HepG2 (cell line): ENCODE measurements around the gene LPXN. TPM values are rescaled to one million over a fixed set of nuclear protein-coding genes. Genes with fewer than 3 reads are reported as not detected.

Experiments
- ATAC-seq: fragments of 200-7000 bp; cut with Tn5 transposase; 3 replicates; pipeline ENCODE4 v1.9.1; 2020; ENCODE audit warnings: mild to moderate bottlenecking, moderate library complexity
- BruUV-seq: library from RNA; stranded (reverse); fragments of 400-500 nt; replicated peaks from 2 replicates; lab custom pipeline; 2021; lab: Mats Ljungman, UMichigan
- CTCF ChIA-PET: fragments of 300-600 bp; formaldehyde crosslinking; extraction: SDS; loops from one replicate; lab custom pipeline; 2021; ENCODE audit warnings: low total read pairs, inconsistent platforms, low intra/inter-chr PET ratio; lab: Yijun Ruan, JAX
- POLR2A ChIA-PET: fragments of 350-600 bp; sonication (Branson Sonifier 250); formaldehyde crosslinking; loops from one replicate; lab custom pipeline; 2020; ENCODE audit warnings: antibody characterized with exemption, inconsistent platforms; lab: Yijun Ruan, JAX
- DNase-seq: peaks from one replicate; pipeline ENCODE4 v3.0.0-alpha.2; 2015; ENCODE audit warnings: low spot score
- FAIRE-seq: peaks from 3 replicates; lab custom pipeline; 2011; peaks lifted over from hg19 to GRCh38; lab: Jason Lieb, UNC
- H2AFZ ChIP-seq: one replicate; pipeline ENCODE4 v1.6.1; 2011; ENCODE audit warnings: low read length, inconsistent platforms
- H3K27ac ChIP-seq: fragments of 300-600 bp; 3 replicates; pipeline ENCODE4 v1.8.0; 2011; ENCODE audit warnings: mixed run types, mild to moderate bottlenecking, mixed read lengths, low read length, inconsistent platforms; ENCODE audit not compliant: insufficient read depth; ENCODE audit errors: extremely low read length
- H3K27me3 ChIP-seq, 2 experiments: fragments of 200-600 bp in 1 of 2; 2 replicates in 1 of 2; 3 replicates in 1 of 2; pipeline versions ENCODE4 v1.6.0 to v1.8.0; 2011; ENCODE audit warnings: low read length in 2 of 2, mild to moderate bottlenecking in 2 of 2, moderate library complexity in 2 of 2, inconsistent platforms in 1 of 2; ENCODE audit not compliant: insufficient read depth in 2 of 2, control insufficient read depth in 1 of 2
- H3K36me3 ChIP-seq, 2 experiments: fragments of 200-600 bp in 1 of 2; replicated peaks in 1 of 2; 2 replicates in 1 of 2; 3 replicates in 1 of 2; pipeline versions ENCODE4 v1.5.1 to v1.8.0; 2011; ENCODE audit warnings: low read length in 2 of 2, inconsistent platforms in 1 of 2; ENCODE audit not compliant: insufficient read depth in 2 of 2, control insufficient read depth in 1 of 2
- H3K4me1 ChIP-seq: 2 replicates; pipeline ENCODE4 v1.5.1; 2012; ENCODE audit warnings: low read length, inconsistent platforms; ENCODE audit not compliant: insufficient read depth
- H3K4me2 ChIP-seq: 2 replicates; pipeline ENCODE4 v1.6.0; 2011; ENCODE audit warnings: low read depth, low read length, inconsistent platforms
- H3K4me3 ChIP-seq, 3 experiments: fragments of 200-600 bp in 1 of 3; sonication (generic), shearing (Covaris generic) in 1 of 3; replicated peaks in 1 of 3; 2 replicates each; pipeline ENCODE4 v1.5.1; 2011 to 2016; ENCODE audit warnings: low read length in 3 of 3, inconsistent platforms in 2 of 3, low read depth in 2 of 3, mild to moderate bottlenecking in 2 of 3, control low read depth in 1 of 3, mixed read lengths in 1 of 3; ENCODE audit not compliant: insufficient read depth in 1 of 3
- H3K79me2 ChIP-seq: one replicate; pipeline ENCODE4 v1.6.1; 2011; ENCODE audit warnings: low read length, inconsistent platforms; ENCODE audit not compliant: insufficient read depth
- H3K9ac ChIP-seq: 2 replicates; pipeline ENCODE4 v1.6.0; 2011; ENCODE audit warnings: mild to moderate bottlenecking, low read depth, low read length, inconsistent platforms; ENCODE audit not compliant: insufficient read depth
- H3K9me3 ChIP-seq: 2 replicates; pipeline ENCODE4 v1.5.1; 2012; ENCODE audit warnings: mild to moderate bottlenecking, low read length
- H4K20me1 ChIP-seq: 2 replicates; pipeline ENCODE4 v1.6.0; 2011; ENCODE audit warnings: inconsistent platforms, mild to moderate bottlenecking, low read length, moderate library complexity; ENCODE audit not compliant: insufficient read depth
- CCAR2 ChIP-seq: fragments of 200-400 bp; formaldehyde crosslinking; optimal IDR thresholded peaks from 2 replicates; pipeline ENCODE3; 2018; ENCODE audit warnings: low read depth, mild to moderate bottlenecking, low read length, moderate library complexity
- HES4 ChIP-seq: sonication (generic); formaldehyde crosslinking; IDR thresholded peaks from 2 replicates; pipeline ENCODE4 v1.9.0; 2021; ENCODE audit warnings: mild to moderate bottlenecking, missing genetic modification reagents, borderline replicate concordance
- IKZF4 ChIP-seq: sonication (generic); formaldehyde crosslinking; IDR thresholded peaks from 2 replicates; pipeline ENCODE4 v1.5.1; 2020; ENCODE audit warnings: borderline replicate concordance, mild to moderate bottlenecking, low read depth, missing genetic modification reagents; ENCODE audit errors: not compliant biosample characterization
- IRX3 ChIP-seq: sonication (generic); formaldehyde crosslinking; IDR thresholded peaks from 2 replicates; pipeline ENCODE4 v1.8.1; 2023; ENCODE audit warnings: mild to moderate bottlenecking, low read depth, missing genetic modification reagents, borderline replicate concordance
- MAF1 ChIP-seq: sonication (generic); formaldehyde crosslinking; IDR thresholded peaks from 2 replicates; pipeline ENCODE4 v1.5.0; 2020; ENCODE audit warnings: missing genetic modification reagents, borderline replicate concordance
- NCOR1 ChIP-seq: fragments of 200-600 bp; sonication (generic); IDR thresholded peaks from 2 replicates; pipeline ENCODE4 v1.7.0; 2017; ENCODE audit warnings: antibody characterized with exemption, low read length, borderline replicate concordance
- STAG1 ChIP-seq: sonication (generic); formaldehyde crosslinking; IDR thresholded peaks from 2 replicates; pipeline ENCODE4 v1.4.0; 2020; ENCODE audit warnings: missing genetic modification reagents
- TAF15 ChIP-seq: fragments of 200-400 bp; formaldehyde crosslinking; IDR thresholded peaks from one replicate; pipeline ENCODE4 v1.6.1; 2018; ENCODE audit warnings: mild to moderate bottlenecking, low read depth, low read length; ENCODE audit not compliant: poor library complexity, severe bottlenecking
- ZBTB20 ChIP-seq: sonication (generic); formaldehyde crosslinking; IDR thresholded peaks from 2 replicates; pipeline ENCODE4 v1.8.1; 2023; ENCODE audit warnings: missing genetic modification reagents, low read depth, mild to moderate bottlenecking, borderline replicate concordance
- ZNF124 ChIP-seq: sonication (generic); formaldehyde crosslinking; IDR thresholded peaks from 2 replicates; pipeline ENCODE4 v1.4.0; 2020; ENCODE audit warnings: missing genetic modification reagents
- ZNF225 ChIP-seq: sonication (generic); formaldehyde crosslinking; IDR thresholded peaks from 2 replicates; pipeline ENCODE4 v1.4.0; 2020; ENCODE audit warnings: mild to moderate bottlenecking, missing genetic modification reagents
- ZNF30 ChIP-seq: sonication (generic); formaldehyde crosslinking; IDR thresholded peaks from 2 replicates; pipeline ENCODE4 v1.5.0; 2020; ENCODE audit warnings: mild to moderate bottlenecking, missing genetic modification reagents
- ZNF317 ChIP-seq: sonication (generic); formaldehyde crosslinking; IDR thresholded peaks from 2 replicates; pipeline ENCODE4 v1.5.0; 2020; ENCODE audit warnings: mild to moderate bottlenecking, missing genetic modification reagents
- ZNF451 ChIP-seq: sonication (generic); formaldehyde crosslinking; IDR thresholded peaks from 2 replicates; pipeline ENCODE4 v1.5.0; 2020; ENCODE audit warnings: mild to moderate bottlenecking, missing genetic modification reagents
- ZZZ3 ChIP-seq: sonication (generic); formaldehyde crosslinking; IDR thresholded peaks from 2 replicates; pipeline ENCODE4 v1.4.0; 2020; ENCODE audit warnings: missing genetic modification reagents, mild to moderate bottlenecking, borderline replicate concordance
- in situ Hi-C: cut with HindIII; loops from 2 replicates; pipeline ENCODE4 v1.10.0; 2017; ENCODE audit warnings: low pct_unique_long_range_greater_than_20kb; ENCODE audit not compliant: extremely low pct_ligation_motif_present
- intact Hi-C: fragments of 100-400 bp; cut with micrococcal nuclease; formaldehyde crosslinking; loops from one replicate; pipeline ENCODE4 v1.10.0; 2022; ENCODE audit not compliant: unreplicated experiment
- polyA plus RNA-seq, 8 experiments: library from polyadenylated mRNA; depleted of rRNA in 3 of 8; stranded (reverse) in 7 of 8; unstranded in 1 of 8; fragments of >200 nt; fragmentation: Illumina TruSeq in 4 of 8; extraction: Trizol in 4 of 8; gene quantifications; 2 replicates each; pipeline versions ENCODE4 v1.2.1 to v1.2.3, GENCODE V29; 2011 to 2016; ENCODE audit warnings: low read depth in 4 of 8, missing spikeins in 1 of 8, mixed read lengths in 1 of 8; ENCODE audit not compliant: insufficient read depth in 1 of 8
- total RNA-seq, 5 experiments: library from RNA; depleted of rRNA; stranded (reverse); fragments of >200 nt; fragmentation: Illumina TruSeq; extraction: Trizol; gene quantifications; 2 replicates each; pipeline ENCODE4 v1.2.3, GENCODE V29; 2016; ENCODE audit warnings: low read depth in 1 of 5
- TF ChIP-seq, protein P1 (sequence below): sonication (generic); formaldehyde crosslinking; IDR thresholded peaks from 2 replicates; pipeline ENCODE4 v1.4.0; 2020; ENCODE audit warnings: missing genetic modification reagents, mild to moderate bottlenecking, borderline replicate concordance
- TF ChIP-seq, protein P2 (sequence below): conservative IDR thresholded peaks from 2 replicates; pipeline ENCODE4 v1.6.1; 2018; ENCODE audit warnings: missing genetic modification reagents
- TF ChIP-seq, protein P3 (sequence below): IDR thresholded peaks from 2 replicates; pipeline ENCODE4 v1.6.1; 2016; ENCODE audit warnings: missing biosample characterization, missing genetic modification reagents, low read depth
- TF ChIP-seq, protein P4 (sequence below): sonication (generic); formaldehyde crosslinking; IDR thresholded peaks from 2 replicates; pipeline ENCODE4 v1.8.1; 2023; ENCODE audit warnings: mild to moderate bottlenecking, missing genetic modification reagents

Gene LPXN
- total and polyA plus RNA-seq, 2 of the 13 experiments (the other 11 are each of a cell fraction or from before 2014, with no cell fraction given) = 1.7 to 3.5 TPM

DNA sequence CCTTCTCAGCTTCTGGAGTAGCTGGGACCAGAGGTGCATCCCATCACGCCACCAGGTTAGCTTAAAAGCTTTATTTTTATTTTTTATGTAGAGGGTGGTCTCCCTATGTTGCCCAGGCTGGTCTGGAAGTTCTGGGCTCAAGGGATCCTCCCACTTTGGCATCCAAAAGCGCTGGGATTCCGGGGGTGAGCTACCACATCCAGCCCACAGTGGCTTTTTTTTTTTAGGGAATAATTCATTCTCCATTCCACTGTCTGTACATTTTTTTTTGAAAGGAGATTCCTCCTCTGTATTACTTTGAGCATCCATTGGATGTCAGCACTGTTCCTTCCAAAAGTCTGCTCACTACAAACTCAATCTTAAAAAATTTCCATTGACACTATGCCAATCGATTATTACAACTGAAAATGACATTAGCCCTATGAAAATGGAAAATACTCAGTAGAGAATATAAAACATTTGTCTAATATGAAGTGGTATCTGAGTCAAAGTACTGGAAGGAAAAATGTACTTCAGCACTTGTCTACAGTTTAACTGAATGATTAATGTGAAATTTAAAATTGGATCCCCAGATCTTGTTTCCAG, 1.3 kb upstream of the LPXN start (continued):
- TF ChIP-seq TAF15 (no peak), ZNF317 (CRISPR knock-in tag) (no peak), HES4 (CRISPR knock-in tag) (no peak), MAF1 (CRISPR knock-in tag) (no peak), STAG1 (CRISPR knock-in tag) (peak; percentile 47; the same call in 1 of the 2 replicates)
- TF ChIP-seq, protein P1, sequence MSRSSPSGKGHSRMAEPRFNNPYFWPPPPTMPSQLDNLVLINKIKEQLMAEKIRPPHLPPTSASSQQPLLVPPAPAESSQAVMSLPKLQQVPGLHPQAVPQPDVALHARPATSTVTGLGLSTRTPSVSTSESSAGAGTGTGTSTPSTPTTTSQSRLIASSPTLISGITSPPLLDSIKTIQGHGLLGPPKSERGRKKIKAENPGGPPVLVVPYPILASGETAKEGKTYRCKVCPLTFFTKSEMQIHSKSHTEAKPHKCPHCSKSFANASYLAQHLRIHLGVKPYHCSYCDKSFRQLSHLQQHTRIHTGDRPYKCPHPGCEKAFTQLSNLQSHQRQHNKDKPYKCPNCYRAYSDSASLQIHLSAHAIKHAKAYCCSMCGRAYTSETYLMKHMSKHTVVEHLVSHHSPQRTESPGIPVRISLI (CRISPR knock-in tag) = peak; percentile 26; the same call in 1 of the 2 replicates

DNA sequence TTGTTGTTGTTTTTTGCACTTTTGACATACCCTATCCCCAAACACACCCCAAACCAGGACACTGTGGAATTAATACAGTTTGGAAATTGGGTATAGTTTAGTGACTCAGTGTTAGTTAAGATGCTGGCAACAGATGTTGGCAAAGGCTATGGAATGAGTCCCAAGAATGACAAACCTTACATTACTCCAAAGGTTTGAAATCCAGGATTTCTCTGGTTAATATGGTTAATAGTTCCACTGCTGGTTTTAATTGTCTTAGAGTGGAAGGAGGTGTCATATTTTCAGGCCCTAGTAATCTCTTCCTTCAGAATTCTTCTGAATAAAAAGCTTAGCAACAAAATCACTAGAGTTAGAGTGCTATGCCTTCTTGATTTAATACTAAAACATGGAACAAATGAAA, 775 bp downstream of the LPXN start:
- DNase-seq (no peak), FAIRE-seq (no peak), ATAC-seq (no peak)
- intact Hi-C loops = no loop called here
- Histone ChIP-seq H3K4me1 (peaks cover 18% of the 10 kb centered on the region), H3K27me3 (no peaks in the 10 kb centered on the region), H3K9ac (no peak overlapping the region), H3K4me3 (no peak overlapping the region), H2AFZ (no peak overlapping the region), H3K27ac (no peak overlapping the region), H3K4me2 (no peak overlapping the region), H4K20me1 (peaks cover 3% of the 10 kb centered on the region; the same call in 1 of the 2 replicates), H3K36me3 (no peaks in the 10 kb centered on the region), H3K9me3 (no peaks in the 10 kb centered on the region), H3K79me2 (peaks cover 9% of the 10 kb centered on the region)
- in situ Hi-C loops = no loop called here
- POLR2A ChIA-PET = no interaction called here
- CTCF ChIA-PET = no interaction called here
- BruUV-seq = no TSS peak
- TF ChIP-seq ZNF451 (CRISPR knock-in tag) = no peak
- TF ChIP-seq IKZF4 (CRISPR knock-in tag) = no peak
- TF ChIP-seq, protein P2, sequence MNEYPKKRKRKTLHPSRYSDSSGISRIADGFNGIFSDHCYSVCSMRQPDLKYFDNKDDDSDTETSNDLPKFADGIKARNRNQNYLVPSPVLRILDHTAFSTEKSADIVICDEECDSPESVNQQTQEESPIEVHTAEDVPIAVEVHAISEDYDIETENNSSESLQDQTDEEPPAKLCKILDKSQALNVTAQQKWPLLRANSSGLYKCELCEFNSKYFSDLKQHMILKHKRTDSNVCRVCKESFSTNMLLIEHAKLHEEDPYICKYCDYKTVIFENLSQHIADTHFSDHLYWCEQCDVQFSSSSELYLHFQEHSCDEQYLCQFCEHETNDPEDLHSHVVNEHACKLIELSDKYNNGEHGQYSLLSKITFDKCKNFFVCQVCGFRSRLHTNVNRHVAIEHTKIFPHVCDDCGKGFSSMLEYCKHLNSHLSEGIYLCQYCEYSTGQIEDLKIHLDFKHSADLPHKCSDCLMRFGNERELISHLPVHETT = no peak
- no peak for TF ChIP-seq NCOR1
- no peak for TF ChIP-seq ZBTB20 (CRISPR knock-in tag)
- TF ChIP-seq MAF1 (CRISPR knock-in tag) = no peak
- TF ChIP-seq, protein P3, sequence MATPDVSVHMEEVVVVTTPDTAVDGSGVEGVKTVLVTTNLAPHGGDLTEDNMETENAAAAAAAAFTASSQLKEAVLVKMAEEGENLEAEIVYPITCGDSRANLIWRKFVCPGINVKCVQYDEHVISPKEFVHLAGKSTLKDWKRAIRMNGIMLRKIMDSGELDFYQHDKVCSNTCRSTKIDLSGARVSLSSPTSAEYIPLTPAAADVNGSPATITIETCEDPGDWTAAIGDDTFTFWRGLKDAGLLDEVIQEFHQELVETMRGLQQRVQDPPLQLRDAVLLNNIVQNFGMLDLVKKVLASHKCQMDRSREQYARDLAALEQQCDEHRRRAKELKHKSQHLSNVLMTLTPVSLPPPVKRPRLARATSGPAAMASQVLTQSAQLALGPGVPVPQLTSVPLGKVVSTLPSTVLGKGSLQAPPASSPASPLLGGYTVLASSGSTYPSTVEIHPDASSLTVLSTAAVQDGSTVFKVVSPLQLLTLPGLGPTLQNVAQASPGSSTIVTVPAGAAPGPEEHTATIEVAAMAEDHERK = no peak
- TF ChIP-seq, protein P4, sequence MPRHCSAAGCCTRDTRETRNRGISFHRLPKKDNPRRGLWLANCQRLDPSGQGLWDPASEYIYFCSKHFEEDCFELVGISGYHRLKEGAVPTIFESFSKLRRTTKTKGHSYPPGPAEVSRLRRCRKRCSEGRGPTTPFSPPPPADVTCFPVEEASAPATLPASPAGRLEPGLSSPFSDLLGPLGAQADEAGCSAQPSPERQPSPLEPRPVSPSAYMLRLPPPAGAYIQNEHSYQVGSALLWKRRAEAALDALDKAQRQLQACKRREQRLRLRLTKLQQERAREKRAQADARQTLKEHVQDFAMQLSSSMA (CRISPR knock-in tag) = no peak
- TF ChIP-seq CCAR2 = no peak
- no peak for TF ChIP-seq ZNF225 (CRISPR knock-in tag)
- TF ChIP-seq ZNF124 (CRISPR knock-in tag) = no peak
- no peak for TF ChIP-seq IRX3 (CRISPR knock-in tag)
- no peak for TF ChIP-seq ZNF30 (CRISPR knock-in tag)
- TF ChIP-seq ZZZ3 (CRISPR knock-in tag) = no peak
